Measurements from ENCODE around the gene SLC25A28. TPM values are rescaled to one million over a fixed set of nuclear protein-coding genes. Genes with fewer than 3 reads are reported as not detected.

SLC25A28 gene, protein sequence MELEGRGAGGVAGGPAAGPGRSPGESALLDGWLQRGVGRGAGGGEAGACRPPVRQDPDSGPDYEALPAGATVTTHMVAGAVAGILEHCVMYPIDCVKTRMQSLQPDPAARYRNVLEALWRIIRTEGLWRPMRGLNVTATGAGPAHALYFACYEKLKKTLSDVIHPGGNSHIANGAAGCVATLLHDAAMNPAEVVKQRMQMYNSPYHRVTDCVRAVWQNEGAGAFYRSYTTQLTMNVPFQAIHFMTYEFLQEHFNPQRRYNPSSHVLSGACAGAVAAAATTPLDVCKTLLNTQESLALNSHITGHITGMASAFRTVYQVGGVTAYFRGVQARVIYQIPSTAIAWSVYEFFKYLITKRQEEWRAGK
- total RNA-seq (96.4 and 106 TPM in 2 replicates), polyA plus RNA-seq (210 and 224 TPM in 2 replicates), polyA minus RNA-seq (71.4 and 75.3 TPM in 2 replicates)
- 43.6 TPM for total RNA-seq (2013)

DNA sequence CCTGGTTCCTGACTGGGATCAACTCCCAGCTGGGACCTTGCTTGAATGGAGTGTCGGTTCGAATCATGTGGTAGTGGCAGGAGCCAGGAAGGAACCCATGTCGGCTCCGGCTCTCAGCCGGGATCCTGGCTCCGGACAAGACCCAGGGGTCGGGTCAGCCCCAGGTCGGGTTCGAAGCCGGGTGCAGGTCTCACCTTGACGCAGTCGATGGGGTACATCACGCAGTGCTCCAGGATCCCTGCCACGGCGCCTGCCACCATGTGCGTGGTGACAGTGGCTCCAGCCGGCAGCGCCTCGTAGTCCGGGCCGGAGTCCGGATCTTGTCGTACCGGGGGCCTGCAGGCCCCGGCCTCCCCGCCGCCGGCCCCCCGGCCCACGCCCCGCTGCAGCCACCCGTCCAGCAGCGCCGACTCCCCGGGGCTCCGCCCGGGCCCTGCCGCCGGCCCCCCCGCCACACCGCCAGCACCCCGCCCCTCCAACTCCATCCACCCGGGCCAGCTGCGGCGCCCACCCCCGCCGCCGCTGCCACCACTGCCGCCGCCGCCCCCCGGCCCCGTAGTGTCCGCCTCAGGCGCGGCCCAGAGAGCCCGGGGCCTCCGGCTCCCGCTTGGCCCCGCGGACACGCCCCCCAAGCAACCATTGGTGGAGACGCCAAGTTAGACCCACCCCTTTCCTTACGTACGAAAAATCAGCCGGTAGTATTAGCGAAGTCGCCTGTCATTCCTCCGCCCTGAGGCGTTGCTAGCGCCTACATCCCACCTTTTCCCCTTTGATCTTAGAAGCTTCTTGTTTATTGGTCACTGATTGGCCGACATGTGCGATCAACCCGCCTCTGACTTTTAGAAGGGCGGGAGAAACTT lies at the start of gene SLC25A28:
TSS of gene SLC25A28 (minus strand) at position 589 of the 860 bp plus-strand sequence. CDS start at position 485, 104 bp downstream.
- Mint-ChIP-seq H3K4me1 (peaks cover 52% of the 10 kb centered on the region), H3K27me3 (no peaks in the 10 kb centered on the region), H3K9me3 (ENCODE audit: insufficient read depth) (no peaks in the 10 kb centered on the region), H3K27ac (peak within 1 kb of the TSS; percentile 90), H3K4me3 (peak within 1 kb of the TSS; percentile 82)
- DNase-seq (peak; percentile 98), ATAC-seq (ENCODE audit: low read depth) (peak; percentile 76)
- intact Hi-C loops (cut with micrococcal nuclease) = loop anchor here (1.0 to 10.0 kb wide), 10 partner anchors 8 to 1883 kb away; partner anchors contain the start of genes COX15, CUTC, DNMBP and ENTPD7
- Histone ChIP-seq H3K79me2 (ENCODE audit: control insufficient read depth, insufficient read depth, low read length) (peaks cover 40% of the 10 kb centered on the region), H3K4me1 (ENCODE audit: control insufficient read depth in 2 of 2, insufficient read depth in 2 of 2, low read length in 2 of 2) (peaks cover 30 to 35% of the 10 kb centered on the region in 2 donors), H3K4me2 (replicated peaks; ENCODE audit: low read depth, low read length, poor library complexity, severe bottlenecking) (peak within 1 kb of the TSS; percentile 94), H2AFZ (ENCODE audit: insufficient read depth, low read depth, low read length, poor library complexity, severe bottlenecking) (peak within 1 kb of the TSS; percentile 89), H3K9ac (ENCODE audit: low read length) (peak within 1 kb of the TSS; percentile 95), H4K20me1 (ENCODE audit: control insufficient read depth, insufficient read depth, low read length, poor library complexity, severe bottlenecking) (peaks cover 10% of the 10 kb centered on the region), H3K27me3 (replicated peaks in 1 of 4; ENCODE audit: control extremely low read depth in 1 of 4, control insufficient read depth in 3 of 4, insufficient read depth in 4 of 4, low read length in 3 of 4) (no peaks in the 10 kb centered on the region), H3K36me3 (replicated peaks in 1 of 2; ENCODE audit: control extremely low read depth in 1 of 2, control insufficient read depth in 1 of 2, extremely low read depth in 1 of 2, insufficient read depth in 2 of 2, low read length in 1 of 2) (peaks cover 0 to 4% of the 10 kb centered on the region in 2 experiments), H3K9me3 (ENCODE audit: control extremely low read depth in 1 of 3, control insufficient read depth in 2 of 3, insufficient read depth in 1 of 3, low read length in 2 of 3) (no peaks in the 10 kb centered on the region), H3K27ac (ENCODE audit: low read length in 2 of 2) (peak within 1 kb of the TSS; percentile 95 to 96), H3K4me3 (ENCODE audit: control extremely low read depth in 1 of 5, extremely low read depth in 1 of 5, insufficient read depth in 1 of 5, low read depth in 2 of 5, low read length in 4 of 5) (peak within 1 kb of the TSS; percentile 75 to 96 (median 87))
- TF ChIP-seq EZH2 (IDR thresholded peaks at IDR 0.05; ENCODE audit: borderline replicate concordance, insufficient read depth, low read depth, low read length, poor library complexity, severe bottlenecking) = no peak
- TF ChIP-seq, protein P1, sequence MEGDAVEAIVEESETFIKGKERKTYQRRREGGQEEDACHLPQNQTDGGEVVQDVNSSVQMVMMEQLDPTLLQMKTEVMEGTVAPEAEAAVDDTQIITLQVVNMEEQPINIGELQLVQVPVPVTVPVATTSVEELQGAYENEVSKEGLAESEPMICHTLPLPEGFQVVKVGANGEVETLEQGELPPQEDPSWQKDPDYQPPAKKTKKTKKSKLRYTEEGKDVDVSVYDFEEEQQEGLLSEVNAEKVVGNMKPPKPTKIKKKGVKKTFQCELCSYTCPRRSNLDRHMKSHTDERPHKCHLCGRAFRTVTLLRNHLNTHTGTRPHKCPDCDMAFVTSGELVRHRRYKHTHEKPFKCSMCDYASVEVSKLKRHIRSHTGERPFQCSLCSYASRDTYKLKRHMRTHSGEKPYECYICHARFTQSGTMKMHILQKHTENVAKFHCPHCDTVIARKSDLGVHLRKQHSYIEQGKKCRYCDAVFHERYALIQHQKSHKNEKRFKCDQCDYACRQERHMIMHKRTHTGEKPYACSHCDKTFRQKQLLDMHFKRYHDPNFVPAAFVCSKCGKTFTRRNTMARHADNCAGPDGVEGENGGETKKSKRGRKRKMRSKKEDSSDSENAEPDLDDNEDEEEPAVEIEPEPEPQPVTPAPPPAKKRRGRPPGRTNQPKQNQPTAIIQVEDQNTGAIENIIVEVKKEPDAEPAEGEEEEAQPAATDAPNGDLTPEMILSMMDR (IDR thresholded peaks at IDR 0.05) = no peak
- CTCF ChIA-PET = interaction anchor here (0.6 to 15.3 kb wide), 6 partner anchors 8 to 184 kb away, joined by 3 to 353 read pairs (median 6); no protein-coding TSS in a partner anchor
- POLR2A ChIA-PET = interaction anchor here (0.8 to 2.3 kb wide), 6 partner anchors 39 to 189 kb away, joined by 3 to 12 read pairs (median 4); partner anchors contain the start of genes COX15, CUTC, ENTPD7 and GOT1
- 1% methylated on average over 69 of the region's 75 CpGs for WGBS (ENCODE audit: insufficient coverage)
